Motor neuron (in vitro differentiated cells): ENCODE measurements around the gene CAMTA1. TPM values are rescaled to one million over a fixed set of nuclear protein-coding genes. Genes with fewer than 3 reads are reported as not detected.

Experiments used
- ATAC-seq, 8 experiments: fragments of 200-7000 bp; cut with Tn5 transposase; replicated peaks in 6 of 8; 2 replicates each; pipeline ENCODE4 v1.8.0; 2021; ENCODE audit warnings: mild to moderate bottlenecking in 8 of 8, moderate library complexity in 8 of 8
- H3K27ac ChIP-seq, 2 donors: fragments of 250-450 bp; sonication (Bioruptor Pico); 2 replicates each; pipeline ENCODE4 v1.9.0; 2021; ENCODE audit warnings: antibody characterized with exemption in 2 of 2, mild to moderate bottlenecking in 2 of 2, moderate library complexity in 1 of 2
- H3K4me1 ChIP-seq, 2 donors: fragments of 250-450 bp; sonication (Bioruptor Pico); replicated peaks in 1 of 2; 2 replicates each; pipeline ENCODE4 v1.6.1; 2021; ENCODE audit warnings: antibody characterized with exemption in 2 of 2, mild to moderate bottlenecking in 2 of 2, moderate library complexity in 1 of 2
- H3K4me3 ChIP-seq, 5 donors: fragments of 250-450 bp; sonication (Bioruptor Pico); 2 replicates each; pipeline ENCODE4 v1.9.0; 2021; ENCODE audit warnings: antibody characterized with exemption in 5 of 5, mild to moderate bottlenecking in 5 of 5, moderate library complexity in 4 of 5
- WGBS, 10 experiments: fragments of 450-650 bp; shearing (Covaris generic); methylation state at CpG; one replicate each; pipeline ENCODE4 v1.0.0; 2022; 5-methylcytosine and 5-hydroxymethylcytosine counted together
- in situ Hi-C, 9 experiments: fragments of 400-800 bp; cut with MboI; loops; one replicate each; pipeline ENCODE4 v1.15.0; 2021; ENCODE audit warnings: low sequenced_read_pairs in 9 of 9, low pct_unique_long_range_greater_than_20kb in 2 of 9; ENCODE audit not compliant: unreplicated experiment in 9 of 9
- total RNA-seq, 8 experiments: library from RNA; unstranded; fragments of 300-600 nt; gene quantifications; 2 replicates each; pipeline versions ENCODE4 v1.2.3 to v1.2.4, GENCODE V29; 2022

CAMTA1 gene
- total RNA-seq, 8 experiments from 2014 or later, result 38.5 to 145 (median 77.6) TPM

GRCh38 chr1:7386226-7387052 lies 601.2 kb downstream of the CAMTA1 start:
- peak in 5 of 8 experiments; percentile 48 to 61 (median 59) for ATAC-seq
- Histone ChIP-seq H3K4me1 (peaks cover 31 to 46% of the 10 kb centered on the region in 2 donors), H3K27ac (no peak overlapping the region), H3K4me3 (no peak overlapping the region)
- 67 to 92% (median 88%) methylated on average over 1 to 18 of the region's 20 CpGs; no CpG with 5 or more reads in 1 of the 10 experiments for WGBS, 10 experiments
- in situ Hi-C loops, result loop anchor here in 2 of 9 experiments (25.0 kb wide), 3 partner anchors 99 to 251 kb away; no protein-coding TSS in a partner anchor

DNA sequence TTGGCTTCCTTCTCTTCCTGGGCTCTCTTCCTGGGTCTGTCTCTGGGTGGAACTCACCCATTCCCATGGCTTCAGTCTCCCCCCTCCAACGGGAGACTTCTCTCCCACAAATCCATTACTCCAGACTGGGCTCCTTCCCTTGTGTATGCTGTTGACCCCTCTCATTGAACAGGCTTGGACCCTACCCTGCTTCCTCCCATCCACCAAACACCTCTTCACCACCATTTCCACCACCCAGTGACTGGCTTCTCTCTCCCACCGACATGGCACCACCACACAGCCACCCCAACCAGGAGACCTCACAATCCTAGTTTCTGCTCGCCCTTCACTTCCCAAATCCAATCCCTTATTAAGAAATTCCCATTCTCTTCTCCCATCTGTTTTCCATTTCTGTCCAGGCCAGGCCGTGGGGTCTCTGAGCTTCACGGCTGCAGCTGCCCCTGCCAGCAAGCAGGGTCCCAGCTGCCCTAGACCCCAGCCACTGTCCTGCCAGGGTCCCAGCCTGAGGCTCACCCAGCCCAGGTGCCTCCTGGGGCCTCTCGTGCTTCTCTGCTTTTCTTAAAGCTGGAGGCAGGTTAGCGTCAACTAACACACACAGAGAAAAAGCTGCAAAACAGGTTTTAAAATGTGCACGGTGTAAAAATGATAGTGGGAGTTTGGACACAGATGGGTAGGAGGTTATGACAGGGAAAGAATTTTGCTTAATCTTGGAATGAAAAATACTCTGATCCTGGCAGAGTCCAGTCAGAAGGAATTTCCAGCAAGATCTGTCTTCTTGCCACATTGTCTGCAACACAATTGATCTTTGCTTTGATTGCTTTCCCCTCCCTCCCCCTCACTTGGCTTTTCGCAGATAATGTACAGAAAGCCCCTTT lies 602.0 kb downstream of the CAMTA1 start:
- peaks cover 31 to 46% of the 10 kb centered on the region in 2 donors for H3K4me1 ChIP-seq
- in situ Hi-C loops, result loop anchor here in 2 of 9 experiments (25.0 kb wide), 3 partner anchors 100 to 250 kb away; no protein-coding TSS in a partner anchor
- no peak for ATAC-seq
- WGBS, 10 experiments, result 29 to 83% (median 69%) methylated on average over 2 to 9 of the region's 9 CpGs
- no peak overlapping the region for H3K4me3 ChIP-seq
- no peak overlapping the region for H3K27ac ChIP-seq

DNA sequence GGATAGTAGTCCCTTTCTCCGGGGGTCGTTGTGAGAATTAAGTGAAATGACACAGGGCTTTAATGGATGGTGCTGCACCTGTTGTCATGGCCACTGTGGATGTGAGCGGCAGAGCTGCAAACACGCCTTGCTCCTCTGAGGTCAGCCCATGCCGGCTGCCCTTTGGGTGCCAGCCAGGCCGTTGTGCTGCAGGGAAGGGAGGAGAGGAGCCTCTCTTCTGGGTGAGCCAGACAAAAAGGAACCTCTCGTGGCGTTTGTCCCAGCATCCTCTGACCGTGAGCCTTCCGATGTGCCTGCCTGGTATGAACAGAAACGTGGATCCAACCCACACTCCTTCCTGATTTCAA lies 602.9 kb downstream of the CAMTA1 start:
- 52 to 89% (median 71%) methylated on average over 1 to 11 of the region's 11 CpGs; no CpG with 5 or more reads in 2 of the 10 experiments for WGBS, 10 experiments
- in situ Hi-C loops, result loop anchor here in 2 of 9 experiments (25.0 kb wide), 3 partner anchors 99 to 249 kb away; no protein-coding TSS in a partner anchor
- Histone ChIP-seq H3K4me1 (peaks cover 31 to 46% of the 10 kb centered on the region in 2 donors), H3K4me3 (no peak overlapping the region), H3K27ac (peak overlapping the region in 1 of 2 donors; percentile 9)
- peak in 1 of 8 experiments; percentile 2 for ATAC-seq

DNA sequence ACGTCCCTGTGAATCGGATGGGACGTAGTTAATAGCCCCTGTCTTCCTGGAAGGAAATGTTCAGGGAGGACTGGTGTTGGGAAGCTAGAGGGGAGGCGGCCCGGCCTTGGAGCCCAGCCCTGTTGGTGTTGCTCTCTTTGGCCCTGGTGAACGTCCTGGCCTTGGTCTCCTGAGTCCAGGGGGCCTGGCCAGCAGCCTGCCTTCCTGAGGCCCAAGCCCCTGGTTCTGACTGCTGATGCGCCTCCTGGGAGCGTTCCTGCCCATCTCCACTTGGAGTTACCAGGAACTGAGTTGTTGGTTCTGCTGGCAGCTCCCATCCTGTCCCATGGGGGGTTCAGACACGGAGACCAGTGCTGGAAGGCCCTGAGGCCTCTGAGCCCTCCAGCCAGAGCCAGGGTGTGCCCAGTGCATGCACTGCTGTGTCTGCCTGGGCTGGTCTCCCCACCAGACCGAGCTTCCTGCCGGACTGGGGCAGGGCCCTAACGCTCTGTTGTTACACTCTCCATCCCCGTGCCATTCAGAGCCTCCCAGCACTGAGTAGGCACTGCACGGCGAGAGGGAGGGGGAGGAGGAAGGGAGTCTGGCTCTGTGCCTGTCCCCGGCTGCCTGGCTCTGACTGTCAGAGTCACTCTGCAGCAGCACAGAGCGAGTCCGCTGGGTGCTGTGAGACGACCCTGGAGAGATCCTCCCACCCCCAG lies 603.4 kb downstream of the CAMTA1 start:
- in situ Hi-C loops, result loop anchor here in 2 of 9 experiments (25.0 kb wide), 3 partner anchors 99 to 249 kb away; no protein-coding TSS in a partner anchor
- H3K27ac ChIP-seq, result peak overlapping the region in 1 of 2 donors; percentile 9
- 40 to 81% (median 75%) methylated on average over 1 to 8 of the region's 19 CpGs; no CpG with 5 or more reads in 5 of the 10 experiments for WGBS, 10 experiments
- ATAC-seq, result peak in 7 of 8 experiments; percentile 41 to 79 (median 58)
- peaks cover 31 to 46% of the 10 kb centered on the region in 2 donors for H3K4me1 ChIP-seq
- H3K4me3 ChIP-seq, result no peak overlapping the region

GRCh38 chr1:7389201-7389905 lies 604.1 kb downstream of the CAMTA1 start:
- Histone ChIP-seq H3K4me1 (peaks cover 31 to 46% of the 10 kb centered on the region in 2 donors), H3K27ac (peak overlapping the region in 1 of 2 donors; percentile 15), H3K4me3 (no peak overlapping the region)
- 0 to 83% (median 24%) methylated on average over 1 to 8 of the region's 13 CpGs; no CpG with 5 or more reads in 5 of the 10 experiments for WGBS, 10 experiments
- peak in 5 of 8 experiments; percentile 66 to 73 (median 68) for ATAC-seq
- in situ Hi-C loops, result loop anchor here in 2 of 9 experiments (25.0 kb wide), 3 partner anchors 98 to 248 kb away; no protein-coding TSS in a partner anchor

DNA sequence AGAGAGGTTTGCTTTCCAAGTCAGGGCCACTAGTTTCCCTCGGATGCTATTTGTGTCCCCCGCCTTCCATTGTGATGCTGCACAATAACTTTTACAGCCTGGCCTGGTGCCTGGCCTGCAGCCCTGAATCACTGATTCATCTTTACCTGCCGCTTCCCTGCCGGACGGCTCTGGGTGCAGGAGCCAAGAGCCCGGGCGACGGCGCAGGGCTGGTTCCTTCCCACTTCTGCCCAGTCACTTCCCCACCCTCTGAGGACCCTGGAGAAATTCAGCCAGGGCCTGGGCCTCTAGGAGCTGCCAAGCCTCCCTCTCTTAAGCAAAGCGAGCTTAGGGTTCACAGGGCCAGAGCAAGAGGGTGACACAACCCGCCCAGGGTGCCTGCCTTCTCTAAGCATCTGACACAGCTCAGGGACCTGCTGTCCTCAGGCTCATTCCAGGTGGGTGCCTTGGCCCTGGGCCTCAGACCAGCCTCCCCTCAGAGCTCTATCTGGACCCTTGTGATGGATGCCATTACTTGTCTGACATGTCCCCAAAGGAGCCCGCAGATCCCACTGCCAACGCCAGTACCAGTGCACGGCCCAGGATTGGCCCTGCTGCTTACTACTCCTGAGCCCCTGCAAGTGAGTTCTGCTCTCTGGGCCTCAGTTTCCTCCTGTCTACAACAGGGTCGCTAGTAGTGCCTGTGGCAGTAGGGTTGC lies 604.8 kb downstream of the CAMTA1 start:
- Histone ChIP-seq H3K4me3 (no peak overlapping the region), H3K27ac (peak overlapping the region in 1 of 2 donors; percentile 15), H3K4me1 (peaks cover 31 to 46% of the 10 kb centered on the region in 2 donors)
- WGBS, 10 experiments, result 30 to 86% (median 80%) methylated on average over 1 to 15 of the region's 15 CpGs; no CpG with 5 or more reads in 3 of the 10 experiments
- peak in 1 of 8 experiments; percentile 1 for ATAC-seq
- in situ Hi-C loops, result loop anchor here in 2 of 9 experiments (25.0 kb wide), 3 partner anchors 97 to 247 kb away; no protein-coding TSS in a partner anchor

- Histone ChIP-seq H3K4me1 (peaks cover 31 to 46% of the 10 kb centered on the region in 2 donors), H3K4me3 (no peak overlapping the region), H3K27ac (no peak overlapping the region)
- 33 to 100% (median 99%) methylated on average over 1 to 7 of the region's 7 CpGs; no CpG with 5 or more reads in 4 of the 10 experiments for WGBS, 10 experiments
- in situ Hi-C loops, result loop anchor here in 2 of 9 experiments (25.0 kb wide), 3 partner anchors 97 to 247 kb away; no protein-coding TSS in a partner anchor
- ATAC-seq, result no peak
Measured at GRCh38 chr1:7390604-7391000, 605.3 kb downstream of the CAMTA1 start.

DNA sequence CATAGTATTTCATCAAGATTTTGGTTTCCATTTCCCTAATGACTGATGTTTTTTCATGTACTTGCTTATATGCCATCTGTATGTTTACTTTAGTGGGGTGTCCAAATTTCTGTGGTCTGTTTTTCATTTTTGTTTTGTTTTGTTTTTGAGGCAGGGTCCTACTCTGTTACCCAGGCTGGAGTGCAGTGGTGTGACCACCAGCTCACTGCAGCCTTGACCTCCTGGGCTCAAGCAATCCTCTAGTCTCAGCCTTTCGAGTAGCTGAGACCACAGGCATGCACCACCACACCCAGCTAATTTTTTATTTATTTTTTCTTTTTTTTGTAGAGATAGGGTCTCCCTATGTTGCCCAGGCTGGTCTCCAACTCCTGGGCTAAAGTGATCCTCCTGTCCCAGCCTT lies 607.9 kb downstream of the CAMTA1 start:
- no peak for ATAC-seq
- Histone ChIP-seq H3K4me1 (peaks cover 22 to 23% of the 10 kb centered on the region in 2 donors), H3K27ac (no peak overlapping the region), H3K4me3 (no peak overlapping the region)
- 9 to 100% (median 73%) methylated on average over 1 of the region's 1 CpG for WGBS, 10 experiments
- in situ Hi-C loops, result loop anchor here in 2 of 9 experiments (25.0 kb wide), 3 partner anchors 94 to 244 kb away; no protein-coding TSS in a partner anchor

GRCh38 chr1:7395251-7395650 lies 610.0 kb downstream of the CAMTA1 start:
- in situ Hi-C loops, result loop anchor here in 2 of 9 experiments (25.0 kb wide), 3 partner anchors 92 to 242 kb away; no protein-coding TSS in a partner anchor
- 11 to 86% (median 76%) methylated on average over 1 of the region's 1 CpG; no CpG with 5 or more reads in 1 of the 10 experiments for WGBS, 10 experiments
- ATAC-seq, result no peak
- Histone ChIP-seq H3K4me3 (no peak overlapping the region), H3K4me1 (peaks cover under 1 to 2% of the 10 kb centered on the region in 2 donors), H3K27ac (no peak overlapping the region)

GRCh38 chr1:7398982-7399381 lies 613.7 kb downstream of the CAMTA1 start:
- Histone ChIP-seq H3K27ac (no peak overlapping the region), H3K4me1 (peaks cover 0 to 6% of the 10 kb centered on the region in 2 donors), H3K4me3 (no peak overlapping the region)
- in situ Hi-C loops, result loop anchor here in 2 of 9 experiments (25.0 kb wide), 3 partner anchors 88 to 238 kb away; no protein-coding TSS in a partner anchor
- 11 to 67% (median 40%) methylated on average over 1 of the region's 1 CpG; no CpG with 5 or more reads in 1 of the 10 experiments for WGBS, 10 experiments
- no peak for ATAC-seq
